GM19035 (cell line): ENCODE measurements around the gene CCDC32.

Source experiments
- ATAC-seq: cut with Tn5 transposase; IDR thresholded peaks from one replicate; pipeline ENCODE4 v1.9.1; 2021; ENCODE audit not compliant: unreplicated experiment

CCDC32 gene

GRCh38 chr15:40513609-40514008, 51.2 kb downstream of the CCDC32 start:
- ATAC-seq: no peak

GRCh38 chr15:40512440-40512839, 52.4 kb downstream of the CCDC32 start:
- no peak for ATAC-seq

GRCh38 chr15:40511472-40512133, 53.2 kb downstream of the CCDC32 start:
- ATAC-seq: no peak

GRCh38 chr15:40511093-40511471, 53.8 kb downstream of the CCDC32 start:
- no peak for ATAC-seq

- no peak for ATAC-seq
These were observed 54.6 kb downstream of the CCDC32 start for GRCh38 chr15:40510201-40510600.

- ATAC-seq: no peak
These were observed 56.6 kb downstream of the CCDC32 start for GRCh38 chr15:40508216-40508615.

- peak; percentile 50 for ATAC-seq
These were observed 57.8 kb downstream of the CCDC32 start for GRCh38 chr15:40506964-40507571.
